HEK293 (cell line): ENCODE measurements around the gene SCIMP.

Experiments
- CTCF ChIP-seq: fragments of 450-650 bp; formaldehyde crosslinking; IDR thresholded peaks from 2 replicates; pipeline ENCODE4 v1.5.1; 2016; ENCODE audit warnings: missing biosample characterization, missing genetic modification characterization
- ELK4 ChIP-seq: IDR thresholded peaks from 2 replicates; pipeline ENCODE4 v1.6.1; 2011; ENCODE audit warnings: mild to moderate bottlenecking, low read depth, low read length, borderline replicate concordance
- OVOL3 ChIP-seq: fragments of 450-650 bp; formaldehyde crosslinking; IDR thresholded peaks from 2 replicates; pipeline ENCODE4 v1.5.1; 2016; ENCODE audit warnings: missing biosample characterization, missing genetic modification characterization
- PRDM1 ChIP-seq: fragments of 450-650 bp; formaldehyde crosslinking; IDR thresholded peaks from 2 replicates; pipeline ENCODE4; 2016; ENCODE audit warnings: missing biosample characterization, missing genetic modification characterization
- ZEB2 ChIP-seq: fragments of 450-650 bp; formaldehyde crosslinking; IDR thresholded peaks from 2 replicates; pipeline ENCODE4 v1.5.1; 2016; ENCODE audit warnings: missing biosample characterization, missing genetic modification characterization
- ZNF114 ChIP-seq: fragments of 450-650 bp; formaldehyde crosslinking; IDR thresholded peaks from 2 replicates; pipeline ENCODE4 v1.5.0; 2017; ENCODE audit warnings: missing biosample characterization, missing genetic modification characterization
- ZNF19 ChIP-seq: fragments of 450-650 bp; formaldehyde crosslinking; IDR thresholded peaks from 2 replicates; pipeline ENCODE4; 2016; ENCODE audit warnings: missing biosample characterization, missing genetic modification characterization, low read depth
- ZNF274 ChIP-seq, 2 experiments: fragments of 200-500 bp in 1 of 2; fragments of 450-650 bp in 1 of 2; sonication (Bioruptor generic) in 1 of 2; formaldehyde crosslinking in 1 of 2; IDR thresholded peaks; 2 replicates each; pipeline versions ENCODE4 v1.5.1 to v1.6.1; 2014 to 2016; ENCODE audit warnings: borderline replicate concordance in 1 of 2, inconsistent platforms in 1 of 2, low read length in 1 of 2, missing biosample characterization in 1 of 2, missing genetic modification characterization in 1 of 2
- ZNF621 ChIP-seq: fragments of 450-650 bp; formaldehyde crosslinking; IDR thresholded peaks from 2 replicates; pipeline ENCODE4 v1.5.1; 2017; ENCODE audit warnings: missing biosample characterization, missing genetic modification characterization
- TF ChIP-seq, protein P1 (sequence below): fragments of 450-650 bp; formaldehyde crosslinking; IDR thresholded peaks from 2 replicates; pipeline ENCODE4 v1.5.1; 2016; ENCODE audit warnings: missing biosample characterization, missing genetic modification characterization
- TF ChIP-seq, protein P2 (sequence below): fragments of 450-650 bp; formaldehyde crosslinking; IDR thresholded peaks from 2 replicates; pipeline ENCODE4 v1.5.1; 2016; ENCODE audit warnings: missing biosample characterization, missing genetic modification characterization

DNA sequence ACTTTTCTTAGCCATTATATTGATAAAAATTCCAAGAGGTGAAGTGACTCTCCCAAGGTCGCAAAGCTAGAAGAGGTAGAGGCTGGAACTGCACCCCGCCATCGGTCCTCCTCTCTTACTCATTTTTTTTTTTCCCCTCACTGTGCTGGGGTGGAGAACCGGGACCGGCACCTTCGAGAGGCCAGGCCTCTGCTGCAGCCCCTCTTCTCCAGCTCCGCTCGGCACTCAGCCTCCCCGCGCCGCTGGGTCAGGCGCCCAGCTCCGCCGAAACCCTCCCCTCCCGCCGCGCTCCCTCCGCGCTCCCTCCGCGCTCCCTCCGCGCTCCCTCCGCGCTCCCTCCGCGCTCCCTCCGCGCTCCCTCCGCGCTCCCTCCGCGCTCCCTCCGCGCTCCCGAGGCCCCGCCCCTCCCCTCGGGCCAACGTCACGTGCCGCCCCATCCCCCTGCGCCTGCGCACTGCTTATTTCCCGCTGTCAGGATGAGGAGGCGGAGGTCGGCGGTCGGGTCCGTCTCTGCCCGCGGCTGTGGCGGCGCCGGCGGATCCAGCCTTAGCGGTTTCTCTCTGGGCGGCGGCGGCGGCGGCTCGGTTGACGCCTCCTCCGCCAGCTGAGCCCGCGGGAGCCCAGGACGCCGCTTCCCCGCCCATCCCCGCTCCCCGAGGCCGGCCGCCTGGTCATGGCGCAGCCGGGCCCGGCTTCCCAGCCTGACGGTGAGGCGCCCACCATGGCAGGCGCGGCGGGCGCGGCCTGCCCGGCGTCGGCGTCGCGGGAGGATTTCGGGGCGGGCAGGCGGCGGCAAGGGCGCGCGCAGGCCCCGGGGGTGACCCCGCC, 47.4 kb upstream of the SCIMP start, which contains the start of gene RABEP1:
- TF ChIP-seq CTCF (tag by site-specific recombination) (peak; percentile 54), ELK4 (no peak), ZNF114 (tag by site-specific recombination) (no peak), ZEB2 (tag by site-specific recombination) (peak; percentile 74), ZNF19 (tag by site-specific recombination) (no peak), PRDM1 (no peak), ZNF621 (tag by site-specific recombination) (no peak), ZNF274 (IDR thresholded peaks at IDR 0.05; ENCODE audit: low read length) (no peak), ZNF274 (tag by site-specific recombination; IDR thresholded peaks at IDR 0.05; ENCODE audit: borderline replicate concordance) (no peak), OVOL3 (tag by site-specific recombination) (no peak)
- TF ChIP-seq, protein P1, sequence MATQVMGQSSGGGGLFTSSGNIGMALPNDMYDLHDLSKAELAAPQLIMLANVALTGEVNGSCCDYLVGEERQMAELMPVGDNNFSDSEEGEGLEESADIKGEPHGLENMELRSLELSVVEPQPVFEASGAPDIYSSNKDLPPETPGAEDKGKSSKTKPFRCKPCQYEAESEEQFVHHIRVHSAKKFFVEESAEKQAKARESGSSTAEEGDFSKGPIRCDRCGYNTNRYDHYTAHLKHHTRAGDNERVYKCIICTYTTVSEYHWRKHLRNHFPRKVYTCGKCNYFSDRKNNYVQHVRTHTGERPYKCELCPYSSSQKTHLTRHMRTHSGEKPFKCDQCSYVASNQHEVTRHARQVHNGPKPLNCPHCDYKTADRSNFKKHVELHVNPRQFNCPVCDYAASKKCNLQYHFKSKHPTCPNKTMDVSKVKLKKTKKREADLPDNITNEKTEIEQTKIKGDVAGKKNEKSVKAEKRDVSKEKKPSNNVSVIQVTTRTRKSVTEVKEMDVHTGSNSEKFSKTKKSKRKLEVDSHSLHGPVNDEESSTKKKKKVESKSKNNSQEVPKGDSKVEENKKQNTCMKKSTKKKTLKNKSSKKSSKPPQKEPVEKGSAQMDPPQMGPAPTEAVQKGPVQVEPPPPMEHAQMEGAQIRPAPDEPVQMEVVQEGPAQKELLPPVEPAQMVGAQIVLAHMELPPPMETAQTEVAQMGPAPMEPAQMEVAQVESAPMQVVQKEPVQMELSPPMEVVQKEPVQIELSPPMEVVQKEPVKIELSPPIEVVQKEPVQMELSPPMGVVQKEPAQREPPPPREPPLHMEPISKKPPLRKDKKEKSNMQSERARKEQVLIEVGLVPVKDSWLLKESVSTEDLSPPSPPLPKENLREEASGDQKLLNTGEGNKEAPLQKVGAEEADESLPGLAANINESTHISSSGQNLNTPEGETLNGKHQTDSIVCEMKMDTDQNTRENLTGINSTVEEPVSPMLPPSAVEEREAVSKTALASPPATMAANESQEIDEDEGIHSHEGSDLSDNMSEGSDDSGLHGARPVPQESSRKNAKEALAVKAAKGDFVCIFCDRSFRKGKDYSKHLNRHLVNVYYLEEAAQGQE: no peak
- TF ChIP-seq, protein P2, sequence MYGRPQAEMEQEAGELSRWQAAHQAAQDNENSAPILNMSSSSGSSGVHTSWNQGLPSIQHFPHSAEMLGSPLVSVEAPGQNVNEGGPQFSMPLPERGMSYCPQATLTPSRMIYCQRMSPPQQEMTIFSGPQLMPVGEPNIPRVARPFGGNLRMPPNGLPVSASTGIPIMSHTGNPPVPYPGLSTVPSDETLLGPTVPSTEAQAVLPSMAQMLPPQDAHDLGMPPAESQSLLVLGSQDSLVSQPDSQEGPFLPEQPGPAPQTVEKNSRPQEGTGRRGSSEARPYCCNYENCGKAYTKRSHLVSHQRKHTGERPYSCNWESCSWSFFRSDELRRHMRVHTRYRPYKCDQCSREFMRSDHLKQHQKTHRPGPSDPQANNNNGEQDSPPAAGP (tag by site-specific recombination): no peak
